ENCODE measurements around the gene LINC00305.

LINC00305 gene

DNA sequence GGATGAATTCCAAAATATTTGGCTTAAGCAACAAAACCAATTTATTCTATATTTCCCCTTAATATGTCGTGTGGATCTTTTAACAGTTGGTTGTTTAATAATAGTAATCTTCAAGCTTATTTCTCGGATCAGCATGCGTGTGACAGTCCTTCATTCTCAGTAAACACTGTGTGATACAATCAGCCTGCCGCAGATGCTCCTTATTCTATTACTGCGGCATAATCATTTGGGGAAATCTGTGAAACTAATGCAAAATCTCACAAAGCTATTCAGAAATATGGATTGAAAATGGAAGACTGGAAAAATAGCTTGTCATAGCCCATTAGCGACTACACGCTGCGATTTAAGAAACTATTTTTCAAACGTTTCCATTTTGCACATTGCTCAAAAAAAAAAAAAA lies 36.9 kb downstream of the LINC00305 start:
- DNase-seq, result no peak

DNA sequence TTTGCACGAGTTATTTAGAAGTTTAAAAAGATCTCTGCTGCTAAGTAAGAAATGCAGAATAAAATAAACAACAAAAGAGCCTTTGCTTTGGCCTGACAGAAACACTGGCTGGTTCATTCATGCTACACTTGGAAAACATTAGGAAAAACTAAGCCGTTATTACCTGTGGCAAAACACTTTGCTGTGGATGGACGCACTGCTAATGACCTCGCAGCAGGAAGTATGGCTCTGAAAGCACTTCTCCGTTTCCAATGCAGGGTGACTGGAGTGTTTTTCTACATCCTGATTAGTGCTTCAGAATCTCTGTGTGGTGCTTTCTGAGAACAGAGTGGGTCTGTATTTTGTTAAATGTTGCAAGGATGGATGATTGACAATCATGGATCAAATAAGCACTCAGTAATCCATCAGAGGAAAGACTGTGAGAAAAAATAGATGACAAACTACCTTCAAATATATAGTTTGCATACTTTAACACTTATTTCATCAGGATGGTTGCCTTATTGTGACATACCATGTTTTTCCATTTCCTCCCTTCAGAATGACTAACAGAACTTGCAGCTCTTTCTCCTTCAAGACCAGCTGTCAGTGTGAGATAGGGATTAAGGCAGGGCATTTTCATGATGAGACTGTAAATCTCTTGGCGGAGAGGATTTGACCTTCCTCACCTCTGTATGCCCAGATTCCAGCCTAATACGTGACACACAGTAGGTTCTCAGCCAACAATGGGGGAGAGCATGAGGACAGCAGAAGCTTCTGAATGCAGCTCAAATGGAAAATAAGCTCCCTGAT lies 38.0 kb downstream of the LINC00305 start:
- peak; percentile 32 for DNase-seq

DNA sequence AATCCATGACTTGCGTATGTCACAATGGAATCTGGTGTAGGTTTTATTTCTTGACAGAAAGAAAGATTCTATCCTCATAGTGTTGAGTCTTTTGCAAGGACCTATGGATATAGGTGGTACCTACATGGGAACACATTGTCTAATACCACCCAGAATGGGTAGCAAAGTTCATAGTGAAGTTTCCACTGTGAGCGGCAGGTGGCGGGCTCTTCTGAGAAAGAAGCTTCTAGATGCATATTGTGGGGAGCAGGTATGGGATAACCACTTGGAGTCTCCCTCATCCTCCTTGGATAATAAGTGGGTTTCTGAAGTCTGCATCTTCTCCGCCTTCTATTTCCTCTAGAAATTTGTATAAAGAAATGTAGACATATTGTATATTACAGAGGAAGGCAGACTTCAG lies 44.9 kb downstream of the LINC00305 start:
- no peak for DNase-seq

DNA sequence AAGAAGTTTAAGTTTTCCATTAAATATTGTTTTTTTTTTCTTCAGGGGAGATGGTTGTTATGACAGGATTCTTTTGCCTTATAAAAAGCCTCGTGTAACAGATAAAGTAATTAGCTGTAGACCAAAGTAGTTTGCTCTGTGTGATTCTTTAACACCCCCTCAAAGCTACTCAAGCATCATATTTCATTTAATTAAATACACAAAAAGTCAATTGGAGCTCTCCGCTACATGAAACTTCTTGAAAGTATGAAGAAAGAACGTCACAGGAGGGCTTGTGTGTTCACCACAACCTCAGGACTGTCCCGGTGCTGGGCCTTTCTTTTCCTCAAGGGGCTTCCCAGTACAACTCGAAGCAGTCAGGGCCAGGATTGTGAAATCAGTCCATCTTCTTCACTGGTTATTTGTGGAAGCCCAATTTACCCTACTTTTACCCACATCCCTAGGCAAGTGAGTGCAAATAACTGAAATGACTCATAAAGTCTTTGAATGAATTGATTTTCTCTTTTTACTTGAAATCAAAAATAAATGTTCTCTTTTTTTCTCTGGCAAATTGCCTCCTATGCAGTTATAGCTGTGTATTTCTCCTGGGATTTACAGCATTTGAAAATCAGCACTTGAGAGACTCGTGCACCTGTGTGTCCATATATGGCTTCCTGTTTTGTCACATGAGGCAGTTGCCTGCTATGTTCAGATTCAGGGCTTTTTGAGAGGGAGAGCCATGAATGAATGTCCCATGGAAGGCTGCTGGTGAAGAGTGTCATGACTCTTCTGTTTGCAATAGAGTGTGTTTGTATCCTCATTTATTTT lies 48.6 kb downstream of the LINC00305 start:
- DNase-seq, result no peak

DNA sequence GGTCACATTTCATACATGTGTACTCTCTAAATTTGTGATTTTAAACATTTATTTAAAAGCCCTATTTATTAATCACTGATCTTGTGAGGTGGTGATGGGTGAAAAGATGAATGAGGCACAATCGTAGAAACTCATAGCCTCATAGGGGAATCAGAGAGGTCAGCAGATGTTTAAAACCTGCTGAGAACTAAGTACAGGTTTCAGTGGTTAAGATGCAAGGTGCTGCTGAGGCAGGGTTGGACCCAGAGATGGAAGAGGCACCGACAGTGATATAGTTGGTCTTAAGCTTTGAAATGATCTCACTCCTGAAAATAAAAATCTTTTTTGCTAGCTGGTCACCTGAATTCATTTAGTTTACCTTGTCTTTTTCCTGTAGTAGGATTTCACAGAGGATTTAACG lies 49.6 kb downstream of the LINC00305 start:
- no peak for DNase-seq

DNA sequence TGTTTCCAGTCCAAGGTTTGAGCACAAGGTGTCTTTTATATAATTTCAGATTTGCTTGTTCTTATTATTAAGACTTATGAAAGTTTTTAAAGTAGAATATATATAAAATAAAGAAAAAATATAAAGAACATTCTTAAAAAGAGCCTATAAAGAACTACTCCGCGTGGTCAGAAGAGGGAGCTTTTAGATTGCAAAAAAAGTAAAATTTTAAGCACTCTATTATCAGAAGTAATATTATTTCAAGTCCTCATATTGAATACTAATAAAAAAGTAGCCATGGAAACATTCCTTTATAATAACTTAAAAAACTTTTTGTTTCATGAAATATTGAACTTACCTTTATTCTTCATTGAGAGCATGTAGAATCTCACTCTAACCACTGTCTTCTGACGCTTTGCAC lies 51.4 kb downstream of the LINC00305 start:
- DNase-seq, result no peak

DNA sequence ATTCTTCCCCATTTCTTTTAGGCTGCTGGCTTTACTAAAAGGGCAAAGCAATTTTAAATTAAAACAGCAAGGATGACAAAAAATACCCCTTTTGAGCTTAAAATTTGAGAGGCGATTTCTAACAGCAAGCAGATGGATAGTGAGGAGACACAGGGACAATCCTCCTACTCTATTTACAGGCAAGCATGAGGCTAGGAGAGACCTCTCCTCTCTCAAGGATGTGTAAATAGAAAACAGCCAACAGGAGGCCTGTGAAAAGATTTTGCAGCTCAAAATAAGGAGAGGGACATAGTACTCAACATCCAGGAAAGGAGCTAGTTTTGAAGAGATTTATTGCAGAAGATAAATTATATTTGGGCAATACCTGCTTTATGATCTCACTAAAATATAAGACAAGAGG lies 53.8 kb downstream of the LINC00305 start:
- no peak for DNase-seq

DNA sequence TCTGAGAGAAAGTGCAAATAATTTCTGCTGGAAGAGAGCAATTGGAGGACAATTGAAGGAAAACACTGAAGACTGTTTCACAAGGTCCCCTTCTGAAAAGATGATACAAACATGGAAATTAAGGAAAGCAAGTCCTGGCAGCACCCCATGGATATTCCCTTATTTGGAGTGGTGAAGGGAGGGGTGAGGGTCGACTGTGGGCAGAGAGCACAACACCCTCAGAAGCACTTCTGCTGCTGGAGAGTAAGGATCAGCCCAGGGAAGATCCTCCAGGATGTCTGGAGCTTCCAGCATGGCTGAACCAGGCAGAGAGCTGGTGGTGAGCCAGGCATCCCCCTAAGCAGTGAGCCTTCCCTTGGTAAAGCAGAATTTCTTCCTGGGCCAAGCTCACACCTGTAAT lies 54.7 kb downstream of the LINC00305 start:
- DNase-seq, result no peak

DNA sequence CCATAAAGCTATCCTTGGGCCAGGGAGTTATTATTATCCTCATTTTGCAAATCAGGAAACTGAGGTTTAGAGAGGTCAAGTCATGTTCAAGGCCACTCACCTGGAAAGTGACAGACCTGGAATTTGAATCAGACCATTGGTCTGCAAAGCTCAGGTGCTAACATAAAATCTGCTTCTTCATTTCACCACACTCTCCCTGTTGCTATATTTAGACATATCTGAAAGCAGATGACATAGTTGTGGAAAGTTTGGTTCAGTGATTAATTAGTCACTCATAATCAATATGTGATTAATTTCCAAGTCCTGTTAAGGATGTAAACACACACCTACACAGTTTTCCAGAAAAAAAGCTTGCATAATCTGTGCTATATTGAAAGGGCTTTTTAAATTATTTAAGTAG lies 57.4 kb downstream of the LINC00305 start:
- no peak for DNase-seq

DNA sequence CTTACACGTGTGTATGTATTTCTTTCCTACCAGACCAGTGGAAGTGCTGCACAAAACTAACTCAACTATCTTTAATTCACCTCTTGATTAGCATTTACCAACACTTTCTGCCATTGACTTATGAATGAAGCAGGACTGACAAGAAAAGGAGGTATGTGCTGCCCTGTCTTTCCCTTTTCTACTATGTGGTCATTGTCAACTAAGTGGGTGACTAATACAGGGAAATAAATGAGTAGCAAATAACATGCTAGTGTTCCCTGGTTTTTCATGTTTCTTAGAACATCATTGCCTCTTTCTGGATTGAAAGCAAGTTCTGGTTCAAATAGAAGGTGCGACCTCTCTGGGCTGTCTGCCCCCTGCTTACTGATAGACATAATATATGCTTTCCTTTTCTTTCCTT lies 58.0 kb downstream of the LINC00305 start:
- no peak for DNase-seq

DNA sequence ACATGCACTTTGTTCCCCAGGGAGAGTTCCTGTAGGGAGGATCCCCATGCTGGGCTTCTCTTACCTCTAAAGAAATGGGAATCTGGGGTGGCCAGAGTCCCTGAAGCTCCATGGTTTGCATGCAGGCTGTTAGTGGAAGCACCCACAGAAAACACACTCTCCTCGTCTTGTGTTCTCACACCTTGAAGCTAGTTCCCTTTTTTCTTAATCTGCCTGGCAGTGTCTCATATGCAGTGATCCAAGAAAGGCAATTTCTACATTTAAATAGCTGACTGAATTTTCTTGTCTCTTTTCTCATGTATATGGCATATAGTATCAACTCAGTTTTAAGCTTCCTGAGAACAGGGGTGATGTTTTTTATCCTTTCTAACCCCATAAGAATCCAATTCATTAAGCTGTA lies 65.0 kb downstream of the LINC00305 start:
- DNase-seq, result no peak

DNA sequence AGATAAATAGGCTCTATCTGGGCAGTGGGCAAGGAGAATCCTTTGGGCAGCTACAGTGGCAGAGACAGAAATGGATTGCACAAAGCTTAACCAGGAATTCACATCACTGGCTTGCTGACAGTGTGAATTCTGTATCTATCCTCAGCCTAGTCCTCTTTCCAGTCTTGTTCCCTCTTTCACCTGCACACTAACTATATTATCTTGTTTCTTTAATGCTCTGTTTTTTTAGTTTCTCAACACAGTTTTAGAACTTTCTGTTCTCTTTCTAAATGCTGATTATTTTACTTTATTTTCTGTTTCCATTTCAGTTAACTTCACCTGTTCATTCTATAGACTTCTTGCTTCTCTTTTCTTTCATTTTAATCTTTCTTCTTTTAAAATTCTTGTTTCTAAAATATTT lies 66.4 kb downstream of the LINC00305 start:
- no peak for DNase-seq

DNA sequence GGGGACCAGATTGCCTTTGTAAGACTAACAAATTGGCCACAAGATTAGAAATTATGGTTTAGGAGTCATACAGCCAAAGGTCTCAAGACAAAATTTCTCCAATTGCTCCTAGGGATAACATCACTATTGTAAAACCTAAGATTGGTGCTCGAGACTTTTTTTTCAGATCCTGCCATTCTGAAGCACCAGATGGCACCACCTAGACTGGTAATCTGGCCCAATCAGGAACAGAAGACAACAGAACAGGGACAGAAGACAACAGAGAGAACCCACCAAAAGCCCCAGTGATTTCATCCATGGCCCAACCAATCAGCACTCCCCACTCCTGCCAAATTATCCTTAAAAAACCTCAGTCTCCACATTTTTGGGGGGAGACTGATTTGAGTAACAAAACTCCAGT lies 66.8 kb downstream of the LINC00305 start:
- DNase-seq, result no peak

DNA sequence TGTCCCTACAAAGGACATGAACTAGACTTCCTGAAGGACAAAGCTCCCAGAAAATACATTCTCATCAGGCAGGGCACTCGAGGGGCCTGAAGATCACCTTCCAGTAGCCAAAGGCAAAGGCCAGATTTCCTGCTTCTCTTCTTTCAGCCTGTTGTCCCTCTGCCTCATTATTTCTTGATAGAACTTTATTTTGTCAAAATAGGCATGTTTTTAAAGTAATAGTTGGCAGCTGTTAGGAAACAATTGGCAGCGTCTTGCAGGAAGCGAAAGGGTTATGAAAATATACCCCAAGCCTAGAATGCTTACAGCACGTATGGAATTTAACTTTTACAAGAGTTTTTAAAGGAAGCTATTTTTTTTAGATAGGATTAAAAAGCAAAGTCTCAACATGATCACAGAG lies 74.9 kb downstream of the LINC00305 start:
- no peak for DNase-seq

DNA sequence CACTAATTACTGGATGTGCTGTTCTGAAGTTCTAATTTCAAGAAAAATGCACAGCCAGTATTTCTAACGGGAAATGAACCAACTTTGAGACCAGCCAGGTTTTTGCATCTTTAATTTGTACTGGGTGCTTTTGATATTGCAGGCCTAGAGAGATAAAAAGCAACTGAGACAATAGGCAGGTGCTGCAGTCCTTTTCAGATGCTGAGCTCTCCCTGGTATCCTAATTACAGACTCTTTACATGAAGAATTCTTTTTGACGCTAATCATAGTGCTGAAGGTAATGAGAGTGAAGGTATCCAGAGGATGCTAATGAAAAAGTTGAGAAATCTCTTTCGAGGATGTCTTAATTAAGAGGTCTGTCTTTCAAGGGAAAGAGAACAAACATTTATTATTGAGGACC lies 93.9 kb downstream of the LINC00305 start:
- no peak for DNase-seq

DNA sequence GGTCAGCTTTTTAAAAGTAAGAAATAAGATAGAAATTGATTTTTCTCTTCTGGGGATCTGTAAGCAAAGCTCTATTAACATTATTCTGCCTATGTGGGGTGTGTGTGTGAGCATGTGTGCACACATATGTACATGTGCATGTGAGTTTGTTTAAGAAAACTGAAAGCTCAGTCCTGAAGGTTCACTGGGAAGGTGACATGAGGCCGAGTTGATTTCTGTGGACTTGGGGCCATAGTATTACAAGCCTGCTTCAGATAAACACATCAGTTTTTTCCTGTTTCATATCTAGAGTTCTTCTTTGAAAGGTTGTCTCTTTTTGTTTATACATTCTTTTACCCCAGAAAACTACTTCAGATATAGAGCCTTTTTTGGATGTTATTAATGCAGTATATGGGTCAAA lies 95.6 kb downstream of the LINC00305 start:
- no peak for DNase-seq

DNA sequence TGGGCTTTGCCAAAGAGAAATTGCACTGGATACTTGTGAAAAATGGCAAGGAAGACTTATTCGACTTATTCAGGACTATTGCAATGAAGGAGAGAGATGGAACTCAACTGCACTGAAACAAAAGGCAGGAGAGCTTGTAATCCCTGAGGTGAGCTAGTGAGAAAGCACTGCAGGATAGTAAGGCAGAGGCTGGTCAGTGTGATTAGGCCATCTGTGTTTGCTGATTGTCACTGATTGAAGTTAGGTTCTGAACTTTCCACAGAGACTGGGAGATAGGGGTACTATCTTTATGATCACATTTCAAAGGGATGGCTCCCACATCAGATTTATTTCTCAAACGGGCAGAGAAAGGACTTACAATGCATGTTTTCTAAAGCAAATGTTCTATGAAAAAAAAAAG lies 96.1 kb downstream of the LINC00305 start:
- DNase-seq, result no peak

DNA sequence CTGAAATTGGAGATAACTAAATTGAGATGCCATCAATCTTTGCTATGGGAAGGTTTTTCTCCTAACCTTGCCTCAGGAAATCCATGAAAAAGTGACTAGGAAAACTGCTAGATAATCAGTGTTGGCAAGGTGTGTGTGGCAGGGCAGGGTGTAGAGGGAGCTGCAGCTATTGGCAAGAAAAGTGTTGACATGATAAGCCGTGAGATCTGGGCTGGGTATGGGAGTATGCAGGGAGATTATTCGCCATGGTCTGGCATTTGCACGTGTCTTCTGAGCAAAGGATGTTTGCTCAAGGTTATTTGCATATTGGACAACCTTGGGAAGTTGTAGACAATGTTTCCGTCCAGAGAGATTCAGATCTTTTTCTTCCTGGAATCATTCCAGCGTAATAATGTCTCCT lies 104.3 kb downstream of the LINC00305 start:
- no peak for DNase-seq

DNA sequence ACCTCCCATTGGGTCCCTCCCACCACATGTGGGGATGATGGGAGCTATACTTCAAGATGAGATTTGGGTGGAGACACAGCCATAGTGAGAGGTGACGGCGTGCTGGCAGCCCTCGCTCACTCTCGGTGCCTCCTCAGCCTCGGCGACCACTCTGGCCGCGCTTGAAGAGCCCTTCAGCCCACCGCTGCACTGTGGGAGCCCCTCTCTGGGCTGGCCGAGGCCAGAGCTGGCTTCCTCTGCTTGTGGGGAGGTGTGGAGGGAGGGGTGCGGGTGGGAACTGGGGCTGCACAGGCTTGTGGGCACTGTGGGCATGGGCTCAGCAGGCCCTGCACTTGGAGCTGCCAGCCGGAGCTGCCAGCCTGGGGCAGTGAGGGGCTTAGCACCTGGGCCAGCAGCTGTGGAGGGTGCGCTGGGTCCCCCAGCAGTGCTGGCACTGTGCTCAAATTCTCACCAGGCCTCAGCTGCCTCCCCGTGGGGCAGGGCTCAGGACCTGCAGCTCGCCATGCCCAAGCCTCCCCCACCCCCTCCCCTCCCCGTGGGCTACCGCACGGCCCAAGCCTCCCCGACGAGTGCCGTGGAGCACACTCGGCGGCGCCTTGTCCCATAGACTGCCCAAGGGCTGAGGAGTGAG lies 106.0 kb downstream of the LINC00305 start:
- DNase-seq, result no peak

DNA sequence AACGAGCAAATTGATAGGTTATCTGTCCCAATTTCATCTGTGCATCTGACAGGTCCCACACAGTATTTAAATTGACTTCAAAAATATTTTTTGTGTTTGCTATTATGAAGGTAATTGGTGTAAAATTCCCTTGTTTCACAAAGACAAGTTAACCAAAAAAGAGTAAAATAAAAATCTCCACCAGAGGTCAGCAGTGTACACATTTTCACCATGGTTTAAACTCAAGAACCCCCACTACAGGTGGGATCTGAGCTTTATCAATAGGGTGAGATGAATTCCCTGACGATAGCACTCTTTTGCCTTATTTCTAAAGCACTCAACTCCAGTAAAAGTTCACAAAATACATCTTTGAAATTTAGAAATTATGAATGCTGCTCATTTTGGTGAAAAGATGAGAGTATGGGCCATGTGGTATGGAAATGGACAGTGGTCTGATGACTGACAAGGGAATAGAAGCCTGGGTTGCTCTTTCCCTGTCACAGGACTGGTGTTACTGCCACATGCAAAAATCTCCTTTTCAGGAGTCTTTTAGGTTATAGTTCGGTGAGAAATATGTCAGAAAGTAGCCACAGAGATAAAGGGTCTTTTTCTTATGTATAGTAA lies 111.0 kb downstream of the LINC00305 start:
- peak; percentile 6 for DNase-seq

DNA sequence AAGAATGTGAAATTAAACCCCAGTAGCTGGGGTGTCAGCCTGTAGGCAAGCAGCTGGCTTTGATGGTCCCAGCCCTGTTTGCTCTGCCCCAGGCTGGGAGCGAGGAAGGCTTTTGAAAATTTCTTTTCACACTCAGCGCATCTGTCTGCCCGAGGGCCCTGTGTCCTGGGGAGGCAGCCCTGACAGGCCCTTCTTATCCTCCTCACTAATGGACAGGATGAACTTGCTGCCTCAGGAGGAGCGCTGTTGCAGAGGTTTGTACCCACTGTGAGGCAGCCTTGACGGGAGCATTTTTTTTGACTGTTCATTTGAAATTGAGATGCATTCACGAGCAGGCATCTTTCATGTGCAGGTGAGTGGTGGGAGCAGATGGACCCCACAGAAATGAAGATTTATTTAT lies 116.6 kb downstream of the LINC00305 start:
- no peak for DNase-seq

DNA sequence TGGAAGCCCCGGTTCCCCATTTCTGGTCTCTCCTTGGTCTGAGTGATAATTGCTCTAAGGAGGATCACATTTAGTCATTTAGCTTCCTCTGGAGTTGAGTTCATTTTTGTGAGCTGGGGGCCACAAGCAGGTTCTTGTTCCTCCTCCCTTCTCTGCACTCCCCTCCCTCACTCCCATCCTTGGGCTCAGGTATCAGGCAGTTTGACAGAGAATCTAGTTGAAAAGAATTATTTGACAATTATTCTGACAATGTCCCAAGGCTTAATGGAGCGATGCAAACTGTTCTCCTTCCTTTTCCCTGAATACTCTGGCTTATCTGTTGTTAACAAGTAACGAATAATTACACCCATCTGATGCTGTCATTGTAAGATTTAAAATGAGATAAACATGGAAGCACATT lies 117.5 kb downstream of the LINC00305 start:
- no peak for DNase-seq
